NCI-H748 (cell line): ENCODE measurements around the gene SGCB.

ENCODE experiments used
- DNase-seq: peaks from one replicate; lab custom pipeline; 2025; ENCODE audit not compliant: unreplicated experiment; lab: John Stamatoyannopoulos, UW

SGCB gene

DNA sequence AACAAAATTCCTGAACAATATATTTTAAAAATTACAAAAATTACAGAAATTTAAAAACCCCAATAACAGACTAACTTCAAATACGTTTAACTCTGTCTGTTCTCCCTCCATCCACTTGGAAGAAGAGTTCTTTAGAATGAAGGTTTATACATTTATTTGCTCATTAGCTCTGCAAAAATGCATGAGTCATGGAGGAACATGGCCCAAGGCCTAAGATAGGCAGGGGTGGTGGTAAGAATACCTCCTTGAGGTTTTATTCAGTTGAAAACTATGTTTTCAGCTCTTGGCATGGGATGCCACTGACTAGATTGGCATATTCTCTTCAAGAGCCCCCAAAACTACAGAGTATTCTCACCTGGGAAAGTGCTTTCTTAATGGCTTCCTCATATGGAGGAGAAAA, 9.1 kb downstream of the SGCB start:
- DNase-seq, result no peak

DNA sequence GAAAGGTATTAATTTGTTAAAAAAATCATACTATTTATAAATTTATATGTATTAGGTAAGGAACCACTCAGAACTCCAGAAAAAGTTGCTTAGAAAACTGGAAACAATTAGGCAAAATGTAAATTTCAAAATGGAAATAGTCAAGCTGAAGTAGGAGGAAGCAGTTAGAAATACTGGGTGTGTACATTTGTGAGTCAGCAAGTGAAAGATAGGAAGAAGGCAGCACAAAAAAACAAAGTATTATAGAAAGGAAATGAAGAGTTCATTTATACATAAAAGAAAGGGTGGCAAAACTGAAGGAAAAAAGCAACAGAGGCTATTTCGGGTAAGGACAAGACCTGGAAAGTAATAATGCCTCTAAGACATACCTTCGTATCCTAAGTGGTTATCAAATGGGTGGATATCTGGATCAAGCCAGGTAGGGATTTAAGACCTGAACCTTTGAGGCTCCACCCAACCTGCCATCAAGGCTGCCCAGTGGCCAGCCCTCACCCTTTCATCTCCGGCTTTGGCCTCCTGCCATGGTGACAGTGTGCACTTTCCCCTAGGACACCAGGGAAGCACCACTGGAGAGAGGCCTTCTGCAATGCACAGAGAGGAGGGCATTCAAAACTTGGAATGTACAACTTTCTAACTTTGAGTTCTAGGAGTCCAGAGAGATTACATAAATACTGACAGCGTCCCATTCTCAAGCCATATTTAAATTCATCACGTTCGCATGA, 18.0 kb downstream of the SGCB start, which contains the start of gene LRRC66:
Gene LRRC66, minus strand, starts transcription at position 428 of the 722 bp plus-strand sequence. CDS start 2,750 bp downstream, outside the sequence.
- no peak for DNase-seq

DNA sequence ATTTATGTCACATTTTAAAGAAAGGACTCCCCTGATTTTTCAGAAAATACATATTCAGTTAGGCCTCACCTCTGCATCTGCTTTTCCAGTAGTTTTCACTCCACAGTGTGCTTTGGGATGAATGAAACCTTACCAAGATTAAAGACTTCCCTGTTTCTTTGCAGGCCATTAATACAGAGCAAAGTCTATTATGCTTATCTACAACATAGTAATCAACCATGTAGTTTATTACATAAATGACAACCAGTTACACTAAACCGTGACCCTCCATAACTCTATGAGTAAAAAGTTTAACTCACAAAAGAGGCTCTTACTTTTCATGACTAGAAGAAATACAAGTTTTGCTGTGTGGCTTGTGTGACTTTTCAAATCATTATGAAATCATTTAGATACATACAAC, 20.3 kb downstream of the SGCB start:
- no peak for DNase-seq

DNA sequence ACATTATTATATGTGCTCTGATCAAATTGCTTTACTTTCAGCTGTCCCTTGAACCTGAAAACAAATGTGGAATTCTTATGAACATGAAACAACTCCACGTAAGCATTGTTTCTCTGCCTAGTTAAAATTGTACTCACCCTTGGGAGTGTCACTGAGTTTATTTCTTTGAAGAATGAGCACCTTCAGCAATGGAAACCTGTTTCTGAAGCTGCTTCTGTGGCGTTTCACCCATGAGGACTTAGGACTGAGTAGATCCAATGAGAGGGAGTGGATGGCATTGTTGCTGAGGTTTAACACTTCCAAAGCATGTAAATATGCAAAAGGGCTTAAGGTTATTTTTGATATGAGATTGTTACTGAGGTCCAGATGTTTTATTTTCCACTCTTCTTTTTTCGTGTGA, 21.1 kb downstream of the SGCB start:
- no peak for DNase-seq

DNA sequence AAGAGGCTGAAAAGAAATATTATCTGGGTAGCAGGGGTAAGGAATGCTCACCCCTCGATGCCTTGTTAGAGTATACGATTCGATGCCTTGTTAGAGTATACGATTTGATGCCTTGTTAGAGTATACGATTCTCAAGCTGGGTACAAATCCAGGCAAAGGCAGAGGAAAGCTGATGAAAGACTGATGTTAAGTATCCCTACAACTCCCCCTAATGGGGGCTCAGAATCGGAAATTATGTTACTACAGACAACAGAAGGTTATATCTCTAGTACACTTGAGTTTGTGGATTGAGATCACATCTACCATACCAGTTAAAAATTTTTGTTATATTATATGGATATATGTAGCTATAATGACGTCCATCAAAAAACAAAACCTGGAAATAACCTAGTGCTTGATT, 22.7 kb downstream of the SGCB start:
- peak; percentile 10 for DNase-seq

- no peak for DNase-seq
These were observed 23.2 kb downstream of the SGCB start for GRCh38 chr4:52014903-52015302.

GRCh38 chr4:52012651-52013050, 25.4 kb downstream of the SGCB start:
- no peak for DNase-seq

DNA sequence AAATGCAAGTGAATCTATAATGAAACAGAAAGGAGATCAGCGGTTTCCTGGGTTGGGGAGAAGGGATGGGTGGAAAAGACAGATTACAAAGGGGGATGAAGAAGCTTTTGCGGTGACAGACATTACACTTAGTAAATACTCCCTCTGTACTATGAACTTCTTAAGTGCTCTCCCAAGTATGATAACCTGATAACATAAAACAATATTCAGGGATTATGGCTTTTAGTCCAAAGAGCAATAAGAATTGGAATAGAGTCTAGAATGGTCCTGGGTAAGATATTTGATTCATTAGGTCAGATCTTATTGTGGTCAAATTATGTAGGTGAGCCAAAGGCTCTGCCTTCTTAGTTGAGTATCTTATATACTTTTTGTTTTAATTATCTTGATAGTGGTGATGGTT, 27.1 kb downstream of the SGCB start:
- DNase-seq, result no peak

DNA sequence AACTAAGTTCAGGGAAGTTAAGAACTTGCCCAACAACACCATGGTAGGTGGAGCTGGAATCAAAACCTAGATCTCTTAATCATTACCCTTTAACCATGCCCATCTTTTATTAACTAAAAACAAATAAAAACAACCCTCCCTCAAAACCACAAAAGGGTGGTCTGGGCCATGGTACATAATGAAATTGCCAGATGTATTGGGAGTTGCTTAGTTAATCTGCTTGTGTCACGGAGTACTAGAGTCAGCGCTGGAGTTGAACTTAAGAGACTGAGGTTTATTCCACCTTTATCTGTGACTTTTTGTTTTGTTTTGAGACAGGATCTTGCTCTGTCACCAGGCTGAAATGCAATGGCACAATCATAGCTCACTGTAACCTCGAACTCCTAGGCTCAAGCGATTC, 31.2 kb downstream of the SGCB start:
- DNase-seq, result no peak

- DNase-seq, result no peak
These were observed 32.4 kb downstream of the SGCB start for GRCh38 chr4:52005604-52006273.

- no peak for DNase-seq
These were observed 33.7 kb downstream of the SGCB start for GRCh38 chr4:52004414-52004813.

DNA sequence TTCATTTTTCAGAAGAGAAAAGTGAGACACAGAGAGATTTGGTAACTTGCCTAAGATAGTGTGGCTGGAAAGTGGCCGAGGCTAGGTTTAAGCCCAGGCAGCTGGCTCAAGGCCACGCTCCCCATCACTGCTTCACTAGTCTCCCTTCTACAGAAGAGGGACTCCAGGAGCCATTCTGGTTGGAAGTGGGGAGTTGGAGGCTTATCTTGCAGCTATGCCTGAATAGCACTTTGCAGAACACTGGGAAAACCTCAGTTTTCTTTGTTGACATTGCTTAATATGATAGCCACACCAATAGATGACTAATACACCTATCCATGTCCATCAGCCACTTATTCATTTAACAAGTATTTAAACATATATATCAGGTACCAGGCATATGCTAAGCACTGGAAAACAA, 36.5 kb downstream of the SGCB start:
- DNase-seq, result no peak

GRCh38 chr4:51999250-51999649, 38.8 kb downstream of the SGCB start:
- no peak for DNase-seq

GRCh38 chr4:51998837-51999236, 39.3 kb downstream of the SGCB start:
- DNase-seq, result no peak

- no peak for DNase-seq
These were observed 40.5 kb downstream of the SGCB start for GRCh38 chr4:51997647-51998046.

DNA sequence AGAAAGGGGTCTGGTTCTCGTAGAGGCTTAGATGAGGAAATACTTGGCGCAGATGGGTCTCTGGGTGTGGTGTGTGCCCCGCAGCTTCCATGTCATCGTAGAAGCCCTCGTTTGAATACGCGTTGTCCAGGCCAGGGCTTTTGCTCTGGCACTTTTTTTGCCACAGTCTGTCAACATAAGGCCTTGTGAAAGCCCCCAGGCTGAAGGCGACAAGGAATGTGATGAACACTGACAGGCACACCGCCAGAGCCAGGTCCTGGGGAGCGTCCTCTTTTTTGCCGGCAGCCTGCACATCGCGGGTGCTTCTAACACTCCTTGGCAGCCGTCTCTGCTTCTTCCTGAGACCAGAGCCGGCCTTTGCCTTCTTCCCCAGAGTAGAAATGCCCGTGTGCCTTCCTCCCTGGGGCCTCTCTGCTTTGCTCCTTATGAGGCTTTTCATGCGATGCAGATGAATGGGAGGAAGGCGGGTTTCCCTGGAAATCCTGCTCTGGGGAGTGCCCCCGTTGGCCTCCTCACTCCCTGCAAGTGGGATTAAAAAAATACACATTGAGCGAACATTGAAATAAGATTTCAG, 42.4 kb downstream of the SGCB start:
- no peak for DNase-seq
